SHP77 treated with DMSO at 0.1 percent for 48 hours (cell line): Measurements from ENCODE around the gene DDX20.
"Not testable (repeated sequence)": the region's sequence is repeated elsewhere in the genome, so short reads cannot be mapped to it uniquely, and the experiment has no call there.

Source experiments
- DNase-seq: peaks from one replicate; lab custom pipeline; 2025; lab: John Stamatoyannopoulos, UW

DDX20 gene

DNA sequence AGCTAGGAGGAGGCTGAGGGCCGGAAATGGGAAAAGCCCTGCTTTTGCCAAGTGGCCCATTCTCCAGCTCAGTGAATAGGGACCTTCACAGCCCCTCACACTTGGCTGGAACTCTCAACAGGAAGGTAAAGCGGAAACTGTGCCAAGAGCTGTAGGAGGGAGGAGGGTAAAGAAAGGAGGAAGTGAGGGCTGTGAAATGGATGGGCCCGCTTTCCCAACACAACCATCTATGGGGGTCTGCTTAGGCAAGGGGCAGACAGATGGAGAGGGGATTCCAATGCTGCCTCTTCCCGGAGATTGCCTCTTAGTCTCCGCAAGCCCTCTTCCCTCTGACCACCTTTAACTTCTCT is 21.7 kb upstream of the DDX20 start:
- no peak for DNase-seq

DNA sequence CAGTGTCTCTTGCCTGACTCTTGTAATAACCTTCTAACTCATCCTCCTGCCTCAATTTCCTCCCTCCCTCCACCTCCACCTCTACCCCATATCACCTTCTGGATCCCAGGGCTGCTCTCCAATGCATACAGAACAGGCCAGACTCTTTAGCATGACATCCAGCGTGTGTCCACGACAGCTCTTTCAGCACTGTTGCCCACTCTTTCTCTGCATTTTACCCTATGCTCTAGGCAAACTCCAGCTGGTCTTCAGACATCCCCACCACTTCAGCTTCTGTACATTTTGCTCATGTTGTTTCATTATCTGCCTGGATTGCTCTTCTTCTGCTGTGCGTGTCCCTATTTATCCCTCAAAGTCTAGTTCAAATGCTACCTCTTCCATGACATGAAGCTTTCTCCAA is 21.3 kb upstream of the DDX20 start:
- DNase-seq: no peak

DNA sequence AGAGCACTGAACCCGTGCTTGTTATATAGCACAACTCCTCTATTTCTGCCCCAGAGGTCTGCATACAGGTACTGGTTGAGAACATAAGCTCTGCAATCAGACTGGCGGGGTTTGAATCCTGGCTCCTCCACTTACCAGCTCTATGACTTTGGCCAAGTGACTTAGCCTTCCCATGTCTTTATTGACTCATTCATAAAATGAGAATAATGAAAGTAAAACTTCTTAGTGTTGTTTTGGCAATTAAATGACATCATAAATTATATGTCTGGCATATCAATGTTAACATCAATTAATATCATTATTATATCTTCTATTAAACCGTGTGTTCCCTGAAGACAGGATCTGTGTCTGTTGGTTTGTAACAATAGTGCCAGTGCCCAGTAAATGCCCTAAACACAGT is 20.8 kb upstream of the DDX20 start:
- no peak for DNase-seq

DNA sequence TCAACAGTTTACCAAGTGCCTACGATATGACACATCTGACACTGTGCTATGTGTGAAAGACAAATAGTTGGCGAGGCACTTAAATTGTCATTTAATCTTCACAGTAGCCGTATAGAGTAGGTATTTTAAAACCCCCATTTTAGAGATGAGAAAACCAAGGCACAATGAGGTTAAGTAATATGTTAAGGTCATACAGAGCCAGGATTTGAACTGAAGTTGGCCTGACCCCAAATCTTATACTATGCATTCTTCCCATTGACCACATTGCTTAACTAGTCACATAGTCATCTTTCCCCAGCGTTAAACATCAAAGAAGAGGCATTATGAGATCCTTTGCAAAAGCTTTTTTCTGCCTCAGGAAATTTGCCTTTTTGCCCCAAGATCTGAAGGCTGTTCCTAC is 20.4 kb upstream of the DDX20 start:
- DNase-seq: no peak

DNA sequence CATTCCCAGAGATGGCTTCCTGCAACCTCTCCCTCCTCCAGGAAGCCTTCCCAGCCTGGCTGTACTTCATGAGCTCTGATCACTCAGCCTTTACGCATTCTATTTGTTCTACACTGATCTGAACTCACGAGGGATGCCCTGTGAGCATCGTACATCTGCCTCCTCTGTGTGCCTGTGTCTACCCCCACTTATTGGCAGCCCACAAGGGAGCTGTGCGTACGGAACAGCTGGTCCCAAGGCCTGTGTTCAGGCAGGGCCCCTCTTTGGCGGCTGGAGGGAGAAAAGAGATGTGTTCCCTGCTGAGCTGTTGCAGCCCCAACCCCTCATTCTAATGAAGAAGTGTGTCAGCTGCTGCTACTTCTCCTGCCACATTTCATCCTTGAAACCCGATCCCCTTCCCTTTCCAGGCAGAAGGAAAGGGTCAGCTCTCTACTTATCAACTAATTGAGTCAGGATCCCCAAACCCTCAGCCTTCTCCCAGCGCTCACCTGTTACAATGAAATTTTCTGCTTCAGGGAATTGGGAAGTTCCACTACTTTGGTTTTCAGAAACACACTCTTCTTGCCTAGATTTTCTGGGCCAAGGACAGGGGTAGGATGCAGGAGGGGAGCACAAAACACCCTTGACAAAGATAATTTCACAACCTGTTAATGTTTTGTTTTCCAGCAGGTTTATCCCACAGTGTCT is 19.7 kb upstream of the DDX20 start:
- no peak for DNase-seq

DNA sequence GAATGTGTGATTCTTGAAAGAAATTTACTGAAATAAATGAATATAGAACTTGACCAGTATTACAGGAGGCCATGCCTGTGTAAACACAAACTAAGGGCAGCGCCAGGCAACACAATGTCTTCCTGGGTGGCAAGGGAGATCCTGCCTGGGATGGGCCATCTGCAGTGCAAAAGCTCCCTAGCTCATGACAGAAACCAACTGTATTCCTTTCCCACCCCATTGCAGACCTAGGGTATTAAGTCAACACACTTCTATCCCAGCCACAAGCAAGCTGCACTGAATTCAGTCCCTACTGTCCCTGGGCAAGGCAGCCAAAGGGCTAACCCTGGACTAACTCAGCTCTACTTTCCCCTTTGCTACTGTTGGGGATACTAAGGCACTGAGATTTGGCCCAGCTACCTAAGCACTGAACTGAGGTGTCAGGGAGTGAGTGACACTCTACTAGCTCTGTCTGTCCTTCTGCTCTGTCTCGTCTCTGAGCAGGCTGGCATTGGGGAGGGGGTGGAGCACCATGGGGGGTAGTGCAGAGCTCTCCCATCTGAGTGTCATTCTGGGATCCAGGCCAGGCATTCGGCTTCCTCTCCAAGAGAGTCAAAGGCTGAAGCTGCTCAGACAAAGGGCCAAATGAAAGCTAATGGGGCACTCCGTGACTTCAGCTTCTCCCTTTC is 19.0 kb upstream of the DDX20 start:
- DNase-seq: no peak

DNA sequence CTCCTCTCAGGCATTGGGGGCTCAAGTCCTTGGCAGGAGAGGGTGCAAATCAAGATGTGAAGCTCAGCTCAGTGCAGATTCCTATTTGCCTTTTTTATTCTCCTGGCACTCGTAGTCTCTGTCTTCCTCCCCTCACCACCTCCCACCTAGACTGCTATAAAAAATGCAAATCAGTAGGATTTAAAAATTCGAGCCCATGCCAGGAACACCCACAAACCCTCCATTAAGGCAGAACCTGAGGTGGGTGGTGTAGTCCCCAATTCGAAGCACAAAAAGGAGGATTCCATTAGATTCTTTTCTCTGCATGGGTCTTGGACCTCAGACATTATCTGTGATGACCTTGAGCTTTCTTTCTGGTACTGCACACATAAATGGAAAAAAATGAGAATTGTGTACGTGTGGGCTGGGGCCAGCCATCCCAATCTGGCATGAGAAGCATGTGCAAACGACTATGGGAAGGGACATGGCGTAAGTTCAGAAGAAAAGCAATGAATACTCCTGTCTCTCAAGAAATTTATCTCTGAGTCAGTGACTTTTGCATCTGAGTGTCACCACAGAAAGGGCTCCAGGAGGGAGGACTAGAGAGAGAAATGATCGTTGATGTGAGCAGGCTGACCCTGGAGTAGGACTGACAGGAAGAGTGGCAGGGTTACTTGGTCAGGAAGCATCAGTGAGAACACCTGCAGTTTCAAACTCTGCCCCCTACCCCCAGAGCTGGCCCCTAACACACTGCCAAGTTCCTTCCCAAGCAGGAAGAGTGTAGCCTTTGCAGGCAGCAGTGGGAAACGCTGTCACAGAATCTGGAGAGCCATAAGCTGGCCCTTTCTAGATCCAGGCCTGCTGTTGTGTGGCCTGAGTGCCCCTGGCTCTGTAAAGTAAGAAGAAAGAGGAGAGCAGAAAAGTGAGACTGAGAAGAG is 18.2 kb upstream of the DDX20 start:
- no peak for DNase-seq

DNA sequence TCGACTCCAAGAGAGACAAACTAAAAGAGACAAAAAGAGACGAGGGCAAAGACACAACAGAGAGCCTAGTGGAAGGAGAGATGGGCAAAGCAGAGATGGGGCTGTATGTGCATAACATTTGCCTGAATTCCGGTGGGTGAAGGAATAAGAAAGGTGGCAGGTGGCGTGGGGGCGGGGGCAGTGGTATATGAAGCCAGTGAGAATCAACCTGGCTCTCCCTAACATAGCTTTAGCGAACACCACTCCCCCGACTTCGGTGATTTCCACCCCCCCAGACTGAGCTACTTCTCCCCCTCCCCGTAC is 17.6 kb upstream of the DDX20 start:
- no peak for DNase-seq

DNA sequence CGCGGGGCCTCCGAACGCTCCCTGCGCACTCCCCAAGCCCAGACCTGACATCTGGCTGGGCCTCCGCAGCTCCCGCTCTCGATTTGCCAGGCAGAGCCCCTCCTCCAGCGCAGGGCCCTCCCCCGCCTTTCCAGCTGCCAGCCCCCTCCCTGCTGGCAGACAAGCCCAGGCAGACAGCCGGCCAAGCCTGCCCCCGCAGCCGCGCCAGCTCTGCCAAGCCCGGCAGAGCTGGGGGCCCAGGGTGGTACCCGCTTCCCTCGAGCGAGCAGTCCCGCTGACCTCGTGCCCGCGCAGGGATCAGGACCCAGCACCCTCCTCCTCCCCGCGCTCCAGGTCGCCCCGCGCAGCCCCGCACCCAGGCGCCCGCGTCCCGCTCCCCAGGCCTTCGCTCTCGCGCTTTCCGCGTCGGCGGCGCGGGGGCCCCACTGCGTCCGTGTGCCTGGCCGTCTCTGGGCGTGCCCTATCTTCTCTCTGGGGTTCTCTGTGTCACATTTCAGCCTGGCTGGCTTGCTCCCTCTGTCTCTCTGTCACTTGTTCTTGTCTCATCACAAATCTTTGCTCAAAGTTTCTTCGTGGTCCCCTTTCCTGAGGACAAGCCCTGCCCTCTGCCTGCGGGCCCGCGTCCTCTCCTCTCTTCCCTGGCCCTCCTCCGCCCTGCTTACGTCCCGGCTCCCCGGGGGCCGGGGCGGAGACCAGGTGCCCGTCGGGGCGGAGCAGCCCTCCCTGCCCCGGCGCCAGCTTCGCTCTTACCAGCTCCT is 17.1 kb upstream of the DDX20 start:
- peak; percentile 24 for DNase-seq

DNA sequence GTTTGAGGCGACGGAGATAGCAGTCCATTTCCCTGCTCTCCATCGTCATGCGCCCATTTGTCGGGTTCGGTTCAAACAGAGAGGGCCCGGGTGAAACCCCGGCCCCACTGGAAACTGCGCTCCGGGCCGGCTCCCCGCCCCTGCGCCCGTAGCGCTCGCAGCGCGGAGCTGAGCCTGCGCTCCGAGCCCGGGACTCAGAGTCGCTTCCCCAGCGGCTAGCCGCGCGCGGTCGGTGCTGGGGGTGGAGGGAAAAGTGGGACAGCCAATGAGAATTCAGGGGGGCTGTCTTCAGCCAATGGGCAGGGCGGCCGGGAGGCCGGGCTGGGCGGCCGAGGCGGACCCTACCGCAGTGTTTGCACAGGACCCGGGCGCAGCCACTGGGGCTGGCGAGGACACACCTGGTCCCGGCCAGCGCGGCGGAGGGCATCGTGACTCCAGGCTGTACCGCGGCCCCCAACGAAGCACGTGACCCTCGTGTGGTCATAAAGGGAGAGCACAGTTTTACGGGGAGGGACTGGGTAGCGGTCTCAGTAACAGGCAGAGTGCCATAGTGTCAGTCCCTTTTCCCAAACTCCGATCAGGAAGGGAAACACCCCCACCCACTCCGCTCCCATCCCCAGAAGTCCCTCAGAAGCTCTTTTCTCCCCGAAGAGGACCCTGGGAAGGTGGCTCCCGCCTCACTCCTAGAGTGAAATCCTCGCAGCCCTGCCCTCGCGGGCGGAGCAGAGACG is 16.3 kb upstream of the DDX20 start, which contains the start of gene INKA2:
Gene INKA2, minus strand, starts transcription at position 202 of the 731 bp plus-strand sequence. Its CDS starts 153 bp downstream, at position 49.
- peak; percentile 86 for DNase-seq

DNA sequence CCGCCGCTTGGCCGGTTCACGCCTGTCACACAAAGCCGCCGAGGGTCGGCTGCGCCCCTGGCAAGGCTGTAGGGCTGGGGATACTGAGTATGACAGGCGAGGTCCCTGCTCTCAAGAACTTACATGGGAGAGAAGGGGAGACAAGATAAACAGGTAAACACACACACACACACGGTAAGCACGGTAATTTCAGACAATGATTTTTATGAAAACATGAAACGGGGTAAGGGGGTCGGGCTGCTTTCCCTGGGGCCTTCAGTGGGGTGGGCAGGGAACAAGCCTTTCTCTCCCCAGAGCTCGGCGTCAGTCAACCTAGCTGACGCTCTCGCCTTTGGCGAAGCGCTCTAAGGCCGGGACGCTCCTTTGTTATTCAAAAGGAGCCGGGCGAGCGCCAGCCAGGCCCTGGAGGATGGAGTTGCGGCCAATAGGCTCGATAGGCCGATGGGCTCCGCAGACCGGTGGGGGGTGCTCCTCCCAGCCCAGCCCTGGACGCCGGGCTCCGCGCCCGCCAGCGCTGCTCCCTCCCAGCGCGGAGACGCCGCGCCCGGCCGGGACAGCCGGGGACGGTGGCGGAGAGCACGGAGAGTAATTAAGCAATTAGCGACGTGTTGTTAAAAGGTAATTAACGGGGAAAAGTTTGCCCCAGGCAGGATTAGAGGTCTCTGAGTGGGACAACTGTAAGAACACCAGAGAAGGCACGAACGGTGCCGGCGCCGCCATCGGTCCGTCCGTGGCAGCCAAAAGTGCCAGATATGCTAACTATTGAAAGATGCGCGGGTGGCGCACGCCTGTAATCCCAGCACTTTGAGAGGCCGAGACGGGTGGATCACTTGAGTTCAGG is 15.6 kb upstream of the DDX20 start:
- peak; percentile 16 for DNase-seq

DNA sequence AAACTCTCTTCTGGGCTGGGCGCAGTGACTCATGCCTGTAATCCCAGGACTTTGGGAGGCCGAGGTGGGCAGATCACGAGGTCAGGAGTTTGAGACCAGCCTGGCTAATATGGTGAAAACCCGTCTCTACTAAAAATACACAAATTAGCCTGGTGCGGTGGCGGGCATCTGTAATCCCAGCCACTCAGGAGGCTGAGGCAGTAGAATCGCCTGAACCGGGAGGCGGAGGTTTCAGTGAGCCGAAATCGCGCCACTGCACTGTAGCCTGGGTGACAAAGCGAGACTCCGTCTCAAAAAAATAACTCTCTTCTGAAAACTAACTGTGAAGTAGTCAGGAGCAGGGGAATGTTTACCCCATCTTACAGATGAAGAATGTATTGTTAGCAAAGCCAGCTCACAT is 13.4 kb upstream of the DDX20 start:
- not testable (repeated sequence) for DNase-seq

DNA sequence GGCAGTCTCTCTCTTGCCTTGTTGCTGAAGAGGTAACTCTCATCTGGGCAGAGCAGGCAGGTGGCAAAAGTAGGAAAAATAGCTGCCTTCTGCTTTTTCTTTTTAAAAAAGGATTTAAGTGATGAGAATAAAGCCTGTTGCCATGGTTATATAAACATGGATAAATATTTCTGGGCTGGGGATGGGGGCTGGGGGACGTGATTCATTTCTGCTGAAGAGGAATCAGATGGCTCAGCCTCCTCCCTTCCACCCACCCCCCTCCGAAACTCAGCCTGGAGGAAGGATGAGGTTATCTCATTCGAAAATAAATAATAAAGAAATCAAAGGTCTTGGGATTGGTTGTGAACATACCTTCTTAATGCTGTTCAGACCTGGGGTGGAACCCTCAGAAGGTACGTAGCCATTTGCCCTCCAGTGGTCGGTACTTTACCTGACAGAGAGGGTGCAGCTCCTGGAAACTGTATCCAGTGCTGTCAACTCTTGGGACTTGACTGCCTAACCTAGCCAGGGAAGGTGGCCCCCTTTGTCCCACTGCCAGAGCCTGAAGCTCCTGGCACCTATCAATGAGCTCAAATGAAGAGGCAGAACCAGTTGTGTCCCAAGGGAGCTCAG is 12.7 kb upstream of the DDX20 start:
- no peak for DNase-seq

DNA sequence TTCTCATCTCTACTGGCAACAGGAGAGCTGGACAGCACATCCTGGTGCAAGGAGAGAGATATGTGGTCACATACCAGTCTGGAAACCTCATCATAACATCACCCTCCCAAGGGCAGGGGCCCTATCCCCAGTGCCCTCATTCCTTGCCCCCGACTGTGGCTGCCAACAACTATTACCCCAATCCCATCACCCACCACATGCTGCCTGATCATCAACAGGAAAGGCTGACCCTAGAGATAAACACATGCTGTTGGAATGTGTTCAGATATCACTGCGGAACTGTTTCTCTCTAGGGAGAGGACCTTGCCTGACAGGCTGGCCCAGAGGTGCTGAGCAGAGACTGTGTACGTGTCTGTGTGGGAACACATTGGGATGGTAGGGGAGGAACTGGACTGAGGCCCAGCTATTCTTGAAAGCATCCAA is 12.0 kb upstream of the DDX20 start:
- DNase-seq: no peak

DNA sequence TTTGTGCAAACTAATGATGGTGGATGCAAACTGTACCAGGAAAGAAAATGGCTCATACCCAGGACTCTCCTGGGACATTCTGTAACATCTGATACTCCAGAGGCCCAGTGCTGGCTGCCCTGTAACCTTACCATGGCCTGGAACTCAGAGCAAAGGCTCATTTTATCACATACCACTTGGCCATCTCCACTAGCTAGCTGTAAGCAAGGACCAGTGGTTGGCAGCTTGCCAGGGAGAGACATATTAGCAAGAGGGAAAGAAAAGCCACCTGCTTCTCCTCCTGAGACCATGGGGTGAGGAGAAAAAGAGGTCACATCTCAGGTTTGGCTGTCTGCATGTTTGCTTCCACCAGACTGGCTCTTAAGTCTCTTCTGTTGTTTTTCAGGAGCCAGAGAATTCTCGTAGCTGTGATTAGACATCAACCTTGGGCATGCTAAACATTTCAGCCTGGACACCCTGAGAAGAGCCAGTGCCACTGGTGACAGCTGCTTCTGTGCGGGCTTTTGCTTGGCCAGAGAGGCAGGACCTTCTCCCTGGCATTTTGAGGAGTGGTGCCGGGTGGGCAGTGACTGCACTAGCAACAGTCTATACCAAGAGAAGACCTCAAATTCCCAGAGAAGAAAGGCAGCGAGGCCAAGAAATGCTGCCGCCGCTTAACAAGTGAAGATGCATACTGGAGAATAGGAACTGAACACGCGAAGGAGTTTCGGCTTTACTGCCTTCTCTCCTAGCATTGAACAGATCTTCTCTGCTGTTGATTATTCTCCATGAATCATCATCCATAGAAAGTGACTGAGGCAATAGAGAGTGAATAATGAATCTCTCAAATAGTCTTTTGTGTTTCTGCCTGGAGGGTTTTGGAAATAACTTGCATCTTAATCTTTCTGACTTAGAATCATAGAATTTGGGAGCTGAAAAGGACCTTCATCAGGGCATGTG is 9.8 kb upstream of the DDX20 start:
- peak; percentile 21 for DNase-seq

DNA sequence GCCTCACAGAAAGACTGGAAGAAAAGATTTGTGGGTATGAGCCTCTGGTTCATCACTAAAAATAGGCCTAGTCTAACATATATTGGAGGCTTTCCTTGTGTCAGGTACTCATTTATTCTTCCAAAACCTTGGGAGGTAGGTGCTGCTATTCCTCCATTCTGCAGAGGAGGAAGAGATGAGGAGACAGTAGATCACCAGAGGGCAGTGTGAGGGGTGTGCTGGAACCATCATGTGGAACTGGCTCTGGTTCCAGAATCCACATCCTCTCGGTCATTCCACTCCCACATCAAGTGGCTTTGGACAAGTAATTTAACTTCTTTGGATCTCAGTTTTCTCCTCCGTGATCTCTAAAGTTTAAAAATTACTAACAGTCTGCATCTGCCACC is 9.1 kb upstream of the DDX20 start:
- DNase-seq: no peak

DNA sequence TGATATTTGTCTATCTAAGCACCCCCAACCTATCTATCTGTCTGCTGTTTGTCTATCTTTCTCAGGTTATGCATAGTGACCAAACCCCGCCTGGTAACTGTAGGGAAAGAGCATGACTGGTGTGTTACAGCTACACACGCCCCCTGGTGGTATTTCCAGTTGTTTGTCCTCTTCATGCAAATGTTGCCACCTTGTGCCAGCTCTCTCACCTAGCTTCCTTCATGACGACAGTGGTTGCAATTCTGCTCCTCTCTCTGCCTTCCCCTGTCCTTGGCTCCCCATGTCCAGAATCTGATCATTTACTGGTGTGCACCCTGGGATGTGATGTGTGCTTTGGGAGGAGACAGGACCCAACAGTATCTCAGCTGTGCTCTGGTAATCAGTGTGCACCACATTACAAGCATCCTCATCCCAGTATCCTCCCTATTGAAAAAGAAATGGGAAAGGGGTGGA is 8.4 kb upstream of the DDX20 start:
- DNase-seq: peak; percentile 35

DNA sequence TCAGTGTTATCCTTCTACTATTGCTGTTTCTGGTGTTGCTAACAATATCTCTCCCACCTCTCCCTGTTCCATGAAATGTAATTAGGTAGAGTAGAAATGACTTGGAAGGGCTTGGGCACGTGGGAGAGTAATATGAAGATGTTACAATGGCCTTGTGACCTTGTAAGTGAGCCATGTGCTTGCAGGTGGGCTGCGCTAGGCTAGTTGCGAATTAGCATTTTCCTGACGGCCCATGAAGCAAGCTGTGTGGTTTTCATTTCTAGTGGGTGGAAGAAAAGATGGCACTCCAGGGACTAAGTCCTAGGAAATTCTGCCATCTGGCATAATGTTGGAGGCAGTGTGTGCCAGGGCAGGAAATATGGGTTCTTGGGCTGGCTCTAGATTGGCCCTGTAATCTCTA is 7.8 kb upstream of the DDX20 start:
- DNase-seq: no peak

DNA sequence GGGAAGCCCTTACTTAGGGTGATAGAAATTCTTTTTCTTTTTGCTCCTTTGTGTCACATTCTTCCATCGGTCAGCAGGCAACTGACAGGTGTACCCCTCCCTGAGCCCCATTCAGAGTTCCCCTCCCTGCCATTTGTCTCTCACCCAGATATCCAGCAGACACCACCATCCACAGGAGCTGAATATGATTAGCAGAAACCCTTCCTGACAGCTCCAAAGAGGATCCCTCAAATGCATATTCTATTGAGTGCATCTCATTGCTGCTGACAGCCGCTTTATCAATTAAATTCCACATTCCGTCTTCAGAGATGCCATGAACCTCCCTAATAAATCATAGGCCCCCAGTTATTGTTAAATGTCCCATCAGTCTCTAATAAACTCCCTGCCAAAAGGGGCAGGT is 6.1 kb upstream of the DDX20 start:
- no peak for DNase-seq
